ENCODE data around the gene ONECUT2. TPM values are rescaled to one million over a fixed set of nuclear protein-coding genes. Genes with fewer than 3 reads are reported as not detected.
"Not testable (repeated sequence)": the region's sequence is repeated elsewhere in the genome, so short reads cannot be mapped to it uniquely, and the experiment has no call there.

Gene ONECUT2
- 7.8 TPM for polyA plus RNA-seq (2012; ENCODE audit: insufficient read depth, insufficient read length, low read depth)

DNA sequence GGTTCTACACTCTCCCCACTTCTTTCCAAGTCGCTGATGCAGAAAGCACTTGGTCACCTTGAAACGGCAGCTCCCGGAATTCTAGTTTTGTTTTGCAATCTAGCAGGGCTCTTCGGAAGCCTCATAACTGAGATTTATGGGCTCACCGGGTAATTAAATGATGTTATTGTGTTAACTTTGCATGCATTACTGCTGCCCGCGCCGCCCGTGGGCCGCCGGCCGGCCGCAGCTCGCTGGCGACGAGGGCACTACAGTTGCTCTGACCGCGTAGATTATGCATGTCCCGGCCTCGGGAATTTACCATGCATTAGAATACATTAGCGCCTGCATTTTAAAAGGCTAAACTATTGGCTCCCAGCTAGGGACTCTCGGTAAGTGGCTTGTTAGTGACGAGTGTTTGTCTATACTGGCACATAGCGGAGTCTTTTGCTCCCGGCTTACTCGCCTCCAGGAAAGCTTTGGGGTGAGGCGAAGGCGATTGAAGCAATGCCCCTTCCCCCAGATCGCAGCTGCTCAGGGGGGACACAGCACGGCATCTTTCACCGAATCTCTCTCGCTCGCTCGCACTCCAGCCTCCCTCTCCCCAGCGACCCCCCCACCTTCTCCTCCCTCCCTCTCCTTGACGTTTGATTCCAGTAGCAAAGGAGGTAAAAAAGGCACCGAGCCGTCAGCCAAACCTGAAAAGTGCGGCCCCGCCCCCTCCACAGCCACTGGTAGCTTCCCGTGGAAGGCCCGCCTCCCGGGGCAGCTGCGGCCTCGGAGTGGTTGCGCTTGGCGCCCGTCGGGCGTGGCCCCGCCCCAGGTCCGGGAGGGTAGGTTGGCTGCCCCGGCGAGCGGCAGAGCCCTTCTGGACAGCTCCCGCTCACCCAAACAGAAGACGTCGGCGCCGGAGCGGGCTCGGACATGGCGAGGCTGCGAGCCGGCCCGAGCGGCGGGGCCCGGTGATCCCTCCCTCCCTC, at the start of gene ONECUT2:
Gene ONECUT2, plus strand, starts transcription at position 839 of the 959 bp plus-strand sequence. CDS start 343 bp downstream, outside the sequence.
- Histone ChIP-seq H3K4me1 (no peaks in the 10 kb centered on the region), H3K4me3 (ENCODE audit: low read depth, low read length) (peak within 1 kb of the TSS; percentile 81), H3K9me3 (no peaks in the 10 kb centered on the region), H3K27me3 (peaks cover 48% of the 10 kb centered on the region), H3K36me3 (no peaks in the 10 kb centered on the region)
- TF ChIP-seq, protein P1, sequence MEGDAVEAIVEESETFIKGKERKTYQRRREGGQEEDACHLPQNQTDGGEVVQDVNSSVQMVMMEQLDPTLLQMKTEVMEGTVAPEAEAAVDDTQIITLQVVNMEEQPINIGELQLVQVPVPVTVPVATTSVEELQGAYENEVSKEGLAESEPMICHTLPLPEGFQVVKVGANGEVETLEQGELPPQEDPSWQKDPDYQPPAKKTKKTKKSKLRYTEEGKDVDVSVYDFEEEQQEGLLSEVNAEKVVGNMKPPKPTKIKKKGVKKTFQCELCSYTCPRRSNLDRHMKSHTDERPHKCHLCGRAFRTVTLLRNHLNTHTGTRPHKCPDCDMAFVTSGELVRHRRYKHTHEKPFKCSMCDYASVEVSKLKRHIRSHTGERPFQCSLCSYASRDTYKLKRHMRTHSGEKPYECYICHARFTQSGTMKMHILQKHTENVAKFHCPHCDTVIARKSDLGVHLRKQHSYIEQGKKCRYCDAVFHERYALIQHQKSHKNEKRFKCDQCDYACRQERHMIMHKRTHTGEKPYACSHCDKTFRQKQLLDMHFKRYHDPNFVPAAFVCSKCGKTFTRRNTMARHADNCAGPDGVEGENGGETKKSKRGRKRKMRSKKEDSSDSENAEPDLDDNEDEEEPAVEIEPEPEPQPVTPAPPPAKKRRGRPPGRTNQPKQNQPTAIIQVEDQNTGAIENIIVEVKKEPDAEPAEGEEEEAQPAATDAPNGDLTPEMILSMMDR (IDR thresholded peaks at IDR 0.05; ENCODE audit: low read depth, low read length), result no peak
- DNase-seq, result peak; percentile 95

DNA sequence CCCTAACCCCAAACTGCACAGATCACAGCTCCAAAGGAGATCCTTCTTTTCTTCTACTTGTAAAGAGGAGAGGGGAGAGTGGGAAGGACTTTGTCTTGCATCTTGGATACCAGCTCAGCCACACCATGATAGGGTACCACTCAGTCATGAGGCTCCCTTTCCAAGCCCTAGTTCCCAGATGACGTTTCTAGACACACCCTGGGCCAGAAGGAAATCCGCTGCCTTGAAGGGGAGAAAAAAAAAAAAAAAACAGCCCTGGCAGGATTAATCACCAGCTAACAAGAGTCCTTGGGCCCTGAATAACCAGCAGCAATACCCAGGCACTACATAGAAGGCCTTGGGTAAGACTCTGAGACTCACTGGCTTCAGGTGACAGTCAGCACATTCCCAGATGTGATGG, 45.9 kb upstream of the ONECUT2 start:
- H3K27me3 ChIP-seq, result no peaks in the 10 kb centered on the region
- TF ChIP-seq, protein P1 (IDR thresholded peaks at IDR 0.05; ENCODE audit: low read depth, low read length), result no peak
- H3K4me3 ChIP-seq (ENCODE audit: low read depth, low read length), result no peak overlapping the region
- H3K4me1 ChIP-seq, result no peaks in the 10 kb centered on the region
- no peaks in the 10 kb centered on the region for H3K36me3 ChIP-seq
- no peaks in the 10 kb centered on the region for H3K9me3 ChIP-seq
- DNase-seq, result no peak

- DNase-seq, result no peak
- Histone ChIP-seq H3K27me3 (no peaks in the 10 kb centered on the region), H3K9me3 (no peaks in the 10 kb centered on the region), H3K36me3 (no peaks in the 10 kb centered on the region), H3K4me3 (ENCODE audit: low read depth, low read length) (no peak overlapping the region), H3K4me1 (no peaks in the 10 kb centered on the region)
- TF ChIP-seq, protein P1 (IDR thresholded peaks at IDR 0.05; ENCODE audit: low read depth, low read length), result no peak
Measured at GRCh38 chr18:57390044-57390443, 45.1 kb upstream of the ONECUT2 start.

- not testable (repeated sequence) for H3K36me3 ChIP-seq; H3K4me3 ChIP-seq (ENCODE audit: low read depth, low read length); DNase-seq; H3K9me3 ChIP-seq; H3K27me3 ChIP-seq; H3K4me1 ChIP-seq
Measured at GRCh38 chr18:57394749-57395148, 40.4 kb upstream of the ONECUT2 start.

DNA sequence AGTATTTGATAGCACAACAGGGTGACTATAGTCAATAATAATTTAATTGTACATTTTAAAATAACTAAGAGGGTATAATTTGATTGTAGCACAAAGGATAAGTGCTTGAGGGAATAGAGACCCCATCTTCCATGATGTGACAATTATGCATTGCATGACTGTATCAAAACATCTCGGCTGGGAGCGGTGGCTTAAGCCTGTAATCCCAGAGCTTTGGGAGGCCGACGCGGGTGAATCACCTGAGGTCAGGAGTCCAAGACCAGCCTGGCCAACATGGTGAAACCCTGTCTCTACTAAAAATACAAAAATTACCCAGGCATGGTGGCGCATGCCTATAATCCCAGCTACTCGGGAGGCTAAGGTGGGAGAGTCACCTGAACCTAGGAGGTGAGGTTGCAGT, 38.3 kb upstream of the ONECUT2 start:
- not testable (repeated sequence) for H3K4me1 ChIP-seq; H3K9me3 ChIP-seq; H3K27me3 ChIP-seq; H3K36me3 ChIP-seq; DNase-seq; H3K4me3 ChIP-seq (ENCODE audit: low read depth, low read length)

DNA sequence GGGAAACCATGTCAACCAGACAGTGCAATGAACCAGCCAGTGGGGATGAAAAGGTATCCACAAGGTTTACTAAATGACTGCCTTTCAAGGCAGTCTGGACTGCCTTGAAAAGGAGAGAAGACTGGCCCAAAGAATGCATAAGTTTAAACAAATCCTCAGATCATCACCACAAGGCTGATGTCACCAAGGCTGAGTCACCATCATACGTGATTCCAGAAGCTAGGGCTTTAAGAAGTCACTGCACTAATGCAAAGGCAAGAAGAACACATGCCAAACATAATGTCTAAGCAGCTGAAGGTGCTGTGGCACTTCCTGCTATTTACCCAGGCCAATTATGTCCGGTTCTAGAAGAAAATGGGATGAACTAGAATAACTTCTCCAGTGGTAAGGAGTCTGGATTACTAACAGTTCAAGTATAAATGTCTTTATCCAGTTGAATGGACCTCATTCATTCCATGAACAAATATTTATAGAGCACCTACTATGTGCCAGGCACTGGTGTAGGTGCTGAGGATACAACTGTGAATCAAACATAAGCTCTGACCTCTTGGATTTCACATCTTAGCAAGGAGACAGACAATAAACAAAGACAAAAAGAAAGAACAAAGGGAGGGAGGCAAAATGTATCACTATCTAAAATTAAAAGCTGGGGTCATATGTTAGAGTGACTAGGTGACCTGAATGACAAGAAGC, 37.6 kb upstream of the ONECUT2 start:
- TF ChIP-seq, protein P1 (IDR thresholded peaks at IDR 0.05; ENCODE audit: low read depth, low read length), result no peak
- no peaks in the 10 kb centered on the region for H3K27me3 ChIP-seq
- DNase-seq, result no peak
- H3K4me1 ChIP-seq, result no peaks in the 10 kb centered on the region
- H3K9me3 ChIP-seq, result no peaks in the 10 kb centered on the region
- no peak overlapping the region for H3K4me3 ChIP-seq (ENCODE audit: low read depth, low read length)
- no peaks in the 10 kb centered on the region for H3K36me3 ChIP-seq

DNA sequence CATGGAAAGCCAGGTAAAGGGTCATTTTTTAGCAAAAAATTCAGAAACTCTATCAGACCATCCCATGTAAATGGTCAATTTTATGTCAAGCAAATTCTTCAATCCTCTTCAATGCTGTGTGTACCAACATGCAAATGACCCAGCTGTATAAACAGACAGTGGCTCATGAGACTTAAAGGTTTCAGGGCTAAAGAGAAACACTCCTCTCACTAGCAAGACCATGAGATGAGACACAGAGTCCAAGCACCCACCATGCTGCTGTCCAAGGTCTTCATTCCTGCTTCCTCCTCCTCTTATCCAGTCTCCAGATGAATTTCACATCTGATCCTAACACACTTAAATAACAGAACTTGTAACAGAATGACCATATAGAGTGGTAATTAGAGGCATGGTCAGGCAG, 30.8 kb upstream of the ONECUT2 start:
- TF ChIP-seq, protein P1 (IDR thresholded peaks at IDR 0.05; ENCODE audit: low read depth, low read length), result no peak
- Histone ChIP-seq H3K4me3 (ENCODE audit: low read depth, low read length) (no peak overlapping the region), H3K27me3 (no peaks in the 10 kb centered on the region), H3K36me3 (no peaks in the 10 kb centered on the region), H3K4me1 (no peaks in the 10 kb centered on the region), H3K9me3 (no peaks in the 10 kb centered on the region)
- DNase-seq, result no peak

Measured in BE2C (cell line).